Peyer's patch (tissue), 4 donors: ENCODE data around the gene PARP1.

Experiments used
- POLR2A ChIP-seq, 2 donors: fragments of 450-650 bp; IDR thresholded peaks; one replicate each; pipeline ENCODE4 v1.5.1; 2017; ENCODE audit warnings: antibody characterized with exemption in 2 of 2, mild to moderate bottlenecking in 2 of 2, moderate library complexity in 2 of 2
- TF ChIP-seq, protein P1 (sequence below), 6 experiments: fragments of 450-650 bp in 4 of 6; fragments of 200-600 bp in 2 of 6; sonication (generic) in 1 of 6; IDR thresholded peaks; one replicate each; pipeline ENCODE4 v1.5.1; 2017 to 2019; ENCODE audit warnings: antibody characterized with exemption in 6 of 6, mild to moderate bottlenecking in 3 of 6, moderate library complexity in 1 of 6

DNA sequence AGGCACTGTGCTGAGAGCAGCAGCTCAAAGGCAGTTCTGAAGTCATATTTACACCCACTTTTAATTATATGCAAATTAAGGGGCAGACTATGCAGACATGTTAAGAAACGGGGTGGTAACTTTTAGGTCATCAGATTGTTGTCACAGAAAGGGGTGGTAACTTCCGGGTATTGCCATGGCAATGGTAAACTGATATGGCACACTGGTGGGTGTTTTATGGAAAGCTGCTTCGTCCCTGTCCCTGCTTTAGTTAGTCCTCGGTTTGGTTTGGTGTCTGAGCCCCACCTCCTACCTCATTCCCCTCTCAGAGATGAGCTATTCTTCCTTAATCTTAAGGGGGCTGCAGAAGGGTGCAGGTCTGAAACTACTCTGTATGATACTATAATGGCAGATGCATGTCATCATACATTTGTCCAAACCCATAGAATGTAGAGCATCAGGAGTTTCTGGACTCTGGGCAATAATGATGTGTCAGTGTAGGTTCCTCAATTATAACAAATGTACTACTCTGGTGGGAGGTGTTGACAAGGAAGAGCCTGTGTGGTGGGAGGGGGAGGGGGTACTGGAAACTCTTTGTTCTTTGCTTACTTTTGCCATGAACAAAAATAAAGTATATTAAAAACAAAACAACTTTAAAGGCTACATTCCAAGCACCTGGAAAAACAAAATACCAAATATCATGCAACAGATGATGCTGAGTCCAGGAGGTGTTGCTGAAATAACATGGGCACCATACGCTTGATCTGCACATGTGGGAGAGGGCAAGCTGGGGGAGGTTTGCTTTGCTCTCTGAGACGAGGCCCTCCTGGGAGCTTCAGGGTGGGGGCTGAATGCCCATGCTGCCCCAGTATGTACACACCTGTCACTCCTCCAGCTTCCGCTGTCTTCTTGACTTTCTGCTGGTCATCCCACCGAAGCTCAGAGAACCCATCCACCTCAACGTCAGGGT lies 6.3 kb downstream of the PARP1 start:
- TF ChIP-seq, protein P1, sequence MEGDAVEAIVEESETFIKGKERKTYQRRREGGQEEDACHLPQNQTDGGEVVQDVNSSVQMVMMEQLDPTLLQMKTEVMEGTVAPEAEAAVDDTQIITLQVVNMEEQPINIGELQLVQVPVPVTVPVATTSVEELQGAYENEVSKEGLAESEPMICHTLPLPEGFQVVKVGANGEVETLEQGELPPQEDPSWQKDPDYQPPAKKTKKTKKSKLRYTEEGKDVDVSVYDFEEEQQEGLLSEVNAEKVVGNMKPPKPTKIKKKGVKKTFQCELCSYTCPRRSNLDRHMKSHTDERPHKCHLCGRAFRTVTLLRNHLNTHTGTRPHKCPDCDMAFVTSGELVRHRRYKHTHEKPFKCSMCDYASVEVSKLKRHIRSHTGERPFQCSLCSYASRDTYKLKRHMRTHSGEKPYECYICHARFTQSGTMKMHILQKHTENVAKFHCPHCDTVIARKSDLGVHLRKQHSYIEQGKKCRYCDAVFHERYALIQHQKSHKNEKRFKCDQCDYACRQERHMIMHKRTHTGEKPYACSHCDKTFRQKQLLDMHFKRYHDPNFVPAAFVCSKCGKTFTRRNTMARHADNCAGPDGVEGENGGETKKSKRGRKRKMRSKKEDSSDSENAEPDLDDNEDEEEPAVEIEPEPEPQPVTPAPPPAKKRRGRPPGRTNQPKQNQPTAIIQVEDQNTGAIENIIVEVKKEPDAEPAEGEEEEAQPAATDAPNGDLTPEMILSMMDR (IDR thresholded peaks at IDR 0.05) = no peak
- TF ChIP-seq POLR2A (IDR thresholded peaks at IDR 0.05) = no peak
